HG02840 (cell line): ENCODE measurements around the gene TNRC6A.

Experiments used
- ATAC-seq: cut with Tn5 transposase; IDR thresholded peaks from one replicate; pipeline ENCODE4 v1.9.1; 2021; ENCODE audit warnings: mild to moderate bottlenecking, moderate library complexity, moderate number of reproducible peaks; ENCODE audit not compliant: unreplicated experiment, low FRiP score

Gene TNRC6A

GRCh38 chr16:24754543-24754942, 25.1 kb downstream of the TNRC6A start:
- no peak for ATAC-seq

GRCh38 chr16:24755201-24755874, 25.9 kb downstream of the TNRC6A start:
- ATAC-seq: no peak

GRCh38 chr16:24758373-24758772, 28.9 kb downstream of the TNRC6A start:
- no peak for ATAC-seq

GRCh38 chr16:24759006-24759405, 29.6 kb downstream of the TNRC6A start:
- ATAC-seq: no peak

- no peak for ATAC-seq
Observed at GRCh38 chr16:24761526-24761925, 32.1 kb downstream of the TNRC6A start.

- no peak for ATAC-seq
Observed at GRCh38 chr16:24764916-24765315, 35.5 kb downstream of the TNRC6A start.

GRCh38 chr16:24766057-24766456, 36.6 kb downstream of the TNRC6A start:
- ATAC-seq: no peak

GRCh38 chr16:24769806-24770205, 40.4 kb downstream of the TNRC6A start:
- ATAC-seq: no peak

GRCh38 chr16:24771132-24771778, 41.8 kb downstream of the TNRC6A start:
- ATAC-seq: no peak

- no peak for ATAC-seq
Observed at GRCh38 chr16:24771779-24772157, 42.3 kb downstream of the TNRC6A start.

GRCh38 chr16:24773771-24774427, 44.4 kb downstream of the TNRC6A start:
- no peak for ATAC-seq

GRCh38 chr16:24774510-24774909, 45.1 kb downstream of the TNRC6A start:
- no peak for ATAC-seq

GRCh38 chr16:24775455-24775854, 46.0 kb downstream of the TNRC6A start:
- ATAC-seq: no peak

- ATAC-seq: no peak
Observed at GRCh38 chr16:24776501-24777220, 47.2 kb downstream of the TNRC6A start.

GRCh38 chr16:24778671-24779070, 49.2 kb downstream of the TNRC6A start:
- no peak for ATAC-seq

- ATAC-seq: no peak
Observed at GRCh38 chr16:24781256-24781655, 51.8 kb downstream of the TNRC6A start.

- no peak for ATAC-seq
Observed at GRCh38 chr16:24784121-24784520, 54.7 kb downstream of the TNRC6A start.

- no peak for ATAC-seq
Observed at GRCh38 chr16:24789881-24790280, 60.4 kb downstream of the TNRC6A start.

GRCh38 chr16:24800586-24800985, 71.1 kb downstream of the TNRC6A start:
- no peak for ATAC-seq

GRCh38 chr16:24801761-24802302, 72.4 kb downstream of the TNRC6A start:
- no peak for ATAC-seq

GRCh38 chr16:24805484-24805883, 76.0 kb downstream of the TNRC6A start:
- no peak for ATAC-seq
